Osteocyte (in vitro differentiated cells): Measurements from ENCODE around the gene DEGS2. TPM values are rescaled to one million over a fixed set of nuclear protein-coding genes. Genes with fewer than 3 reads are reported as not detected.

Experiments used
- DNase-seq: peaks from one replicate; pipeline ENCODE4 v3.0.0; 2021; ENCODE audit warnings: mixed read lengths; ENCODE audit not compliant: unreplicated experiment; ENCODE audit errors: extremely low spot score
- H3K27ac Mint-ChIP-seq: one replicate; pipeline ENCODE4 v1.8.0; 2021; ENCODE audit warnings: mild to moderate bottlenecking, mixed read lengths; ENCODE audit not compliant: unreplicated experiment
- H3K27me3 Mint-ChIP-seq: one replicate; pipeline ENCODE4 v1.8.0; 2021; ENCODE audit warnings: mixed read lengths; ENCODE audit not compliant: unreplicated experiment
- H3K36me3 Mint-ChIP-seq: one replicate; pipeline ENCODE4 v1.8.0; 2021; ENCODE audit warnings: mixed read lengths; ENCODE audit not compliant: unreplicated experiment
- H3K4me1 Mint-ChIP-seq: one replicate; pipeline ENCODE4 v1.8.0; 2021; ENCODE audit warnings: mixed read lengths; ENCODE audit not compliant: unreplicated experiment
- H3K4me3 Mint-ChIP-seq: one replicate; pipeline ENCODE4 v1.8.0; 2021; ENCODE audit warnings: mild to moderate bottlenecking, moderate library complexity, mixed read lengths; ENCODE audit not compliant: unreplicated experiment
- H3K9me3 Mint-ChIP-seq: one replicate; pipeline ENCODE4 v1.8.0; 2021; ENCODE audit warnings: mixed read lengths; ENCODE audit not compliant: unreplicated experiment
- CTCF ChIP-seq: fragments of 200-600 bp; sonication (generic); IDR thresholded peaks from 2 replicates; pipeline ENCODE4 v1.5.0; 2021; ENCODE audit warnings: antibody characterized with exemption, mild to moderate bottlenecking, moderate library complexity
- total RNA-seq: library from RNA; stranded (reverse); gene quantifications from 2 replicates; pipeline ENCODE4 v1.2.1, GENCODE V29; 2021

DEGS2 gene
- total RNA-seq, 1 donor from 2014 or later, result 0.19 TPM

GRCh38 chr14:100122481-100123223, 36.8 kb downstream of the DEGS2 start:
- Mint-ChIP-seq H3K27me3 (no peaks in the 10 kb centered on the region), H3K27ac (no peak overlapping the region), H3K4me1 (no peaks in the 10 kb centered on the region), H3K36me3 (peaks cover 12% of the 10 kb centered on the region), H3K9me3 (no peaks in the 10 kb centered on the region), H3K4me3 (no peak overlapping the region)
- DNase-seq, result no peak
- TF ChIP-seq CTCF, result no peak

- Mint-ChIP-seq H3K27me3 (no peaks in the 10 kb centered on the region), H3K36me3 (peaks cover 8% of the 10 kb centered on the region), H3K27ac (no peak overlapping the region), H3K4me3 (no peak overlapping the region), H3K4me1 (no peaks in the 10 kb centered on the region), H3K9me3 (no peaks in the 10 kb centered on the region)
- no peak for TF ChIP-seq CTCF
- no peak for DNase-seq
Measured at GRCh38 chr14:100121643-100122480, 37.6 kb downstream of the DEGS2 start.

GRCh38 chr14:100120522-100121269, 38.7 kb downstream of the DEGS2 start:
- DNase-seq, result no peak
- H3K27ac Mint-ChIP-seq, result no peak overlapping the region
- no peaks in the 10 kb centered on the region for H3K9me3 Mint-ChIP-seq
- no peak overlapping the region for H3K4me3 Mint-ChIP-seq
- H3K36me3 Mint-ChIP-seq, result peaks cover 14% of the 10 kb centered on the region
- H3K27me3 Mint-ChIP-seq, result no peaks in the 10 kb centered on the region
- no peaks in the 10 kb centered on the region for H3K4me1 Mint-ChIP-seq
- TF ChIP-seq CTCF, result no peak

- no peaks in the 10 kb centered on the region for H3K9me3 Mint-ChIP-seq
- no peaks in the 10 kb centered on the region for H3K4me1 Mint-ChIP-seq
- no peak for TF ChIP-seq CTCF
- no peak for DNase-seq
- H3K27me3 Mint-ChIP-seq, result no peaks in the 10 kb centered on the region
- H3K4me3 Mint-ChIP-seq, result no peak overlapping the region
- H3K27ac Mint-ChIP-seq, result no peak overlapping the region
- H3K36me3 Mint-ChIP-seq, result peaks cover 11% of the 10 kb centered on the region
Measured at GRCh38 chr14:100119251-100119650, 40.2 kb downstream of the DEGS2 start.
